ENCODE measurements around the gene HNRNPF.

Gene HNRNPF

DNA sequence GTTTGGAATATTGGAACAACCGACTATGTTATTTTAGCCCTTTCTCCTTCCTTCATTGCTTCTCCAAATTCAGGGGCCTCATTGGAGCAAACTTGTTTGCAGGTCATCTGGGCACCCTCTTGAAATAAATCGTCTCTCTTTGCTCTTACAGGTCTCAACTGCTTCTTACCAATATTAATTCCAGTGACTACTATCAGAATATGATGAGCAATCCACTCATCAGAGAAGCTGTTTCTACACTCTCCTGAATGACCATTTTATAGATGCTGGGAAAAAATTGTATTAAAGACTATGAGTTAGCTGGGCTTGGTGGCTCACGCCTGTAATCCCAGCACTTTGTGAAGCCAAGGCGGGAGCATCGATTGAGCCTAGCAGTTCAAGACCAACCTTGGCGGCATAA lies 12.5 kb upstream of the HNRNPF start:
- no peak for DNase-seq (ENCODE audit: low read depth in 2 of 2)

DNA sequence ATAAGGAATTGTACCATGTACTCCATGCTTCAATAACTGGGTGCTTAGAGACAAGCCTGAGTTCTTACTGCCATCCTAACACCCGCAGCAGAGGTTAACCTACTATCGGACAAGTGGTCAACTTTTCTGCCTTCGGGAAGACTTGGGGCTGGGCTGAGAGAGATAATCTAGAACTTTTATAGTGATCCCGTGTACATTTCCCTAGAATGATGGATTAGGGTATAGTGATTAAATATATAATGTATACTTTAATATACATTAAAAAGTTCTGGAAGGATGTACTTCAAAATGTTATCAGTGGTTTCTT lies 12.2 kb upstream of the HNRNPF start:
- DNase-seq (ENCODE audit: low read depth in 2 of 2) = no peak

DNA sequence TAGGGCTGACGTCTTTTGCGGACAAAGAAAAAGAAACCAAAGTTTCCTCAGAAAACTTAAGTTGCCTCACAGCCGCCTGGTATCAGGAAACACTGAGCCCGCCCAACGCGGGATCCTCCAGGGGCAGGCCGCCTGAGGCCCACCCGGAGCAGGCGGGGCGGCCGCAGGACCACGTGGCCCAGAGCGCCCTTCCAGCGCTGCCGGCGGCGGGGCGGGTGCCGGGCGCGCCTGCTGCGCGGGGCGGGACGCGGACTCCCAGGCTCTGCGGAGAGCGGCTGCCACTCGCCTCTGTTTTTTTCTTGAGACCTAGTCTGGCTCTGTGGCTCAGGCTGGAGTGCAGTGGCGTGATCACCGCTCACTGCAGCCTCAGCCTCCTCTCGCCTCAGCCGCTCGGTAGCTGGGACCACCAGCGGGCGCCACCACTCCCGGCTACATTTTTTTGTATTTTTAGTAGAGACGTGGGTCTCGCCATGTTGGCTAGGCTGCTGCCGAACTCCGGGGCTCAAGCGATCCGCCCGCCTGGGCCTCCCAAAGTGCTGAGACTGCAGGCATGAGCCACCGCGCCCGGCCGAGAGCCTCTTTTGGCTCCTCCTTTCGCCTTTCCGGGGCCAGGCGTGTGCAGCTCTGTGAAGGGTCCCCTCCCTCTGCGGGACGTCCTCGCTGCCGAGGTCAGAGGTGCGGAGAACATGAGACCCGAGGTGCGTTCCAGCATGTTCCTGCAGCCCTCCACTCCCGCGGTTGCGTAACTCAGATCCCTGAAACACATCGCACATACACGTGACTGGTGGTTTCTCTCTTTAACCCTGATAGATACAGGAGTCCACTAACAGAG lies 11.6 kb upstream of the HNRNPF start:
- peak; percentile 67 to 76 for DNase-seq (ENCODE audit: low read depth in 2 of 2)

DNA sequence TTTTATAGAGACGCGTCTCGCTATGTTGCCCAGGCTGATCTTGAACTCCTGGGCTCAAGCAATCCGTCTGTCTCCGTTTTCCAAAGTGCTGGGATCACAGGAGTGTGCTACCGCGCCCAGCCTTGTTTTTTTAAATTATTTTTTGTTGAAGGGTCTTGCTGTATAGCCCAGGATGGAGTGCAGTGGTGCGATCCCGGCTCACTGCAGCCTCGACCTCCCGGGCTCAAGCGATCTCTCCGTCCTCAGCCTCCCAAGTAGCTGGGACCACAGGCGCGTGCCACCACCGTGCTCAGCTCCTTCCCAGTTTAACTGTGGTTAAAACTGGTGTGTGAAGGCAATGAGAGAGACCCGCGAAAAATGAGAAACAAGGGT lies 11.0 kb upstream of the HNRNPF start:
- DNase-seq (ENCODE audit: low read depth in 2 of 2) = no peak

DNA sequence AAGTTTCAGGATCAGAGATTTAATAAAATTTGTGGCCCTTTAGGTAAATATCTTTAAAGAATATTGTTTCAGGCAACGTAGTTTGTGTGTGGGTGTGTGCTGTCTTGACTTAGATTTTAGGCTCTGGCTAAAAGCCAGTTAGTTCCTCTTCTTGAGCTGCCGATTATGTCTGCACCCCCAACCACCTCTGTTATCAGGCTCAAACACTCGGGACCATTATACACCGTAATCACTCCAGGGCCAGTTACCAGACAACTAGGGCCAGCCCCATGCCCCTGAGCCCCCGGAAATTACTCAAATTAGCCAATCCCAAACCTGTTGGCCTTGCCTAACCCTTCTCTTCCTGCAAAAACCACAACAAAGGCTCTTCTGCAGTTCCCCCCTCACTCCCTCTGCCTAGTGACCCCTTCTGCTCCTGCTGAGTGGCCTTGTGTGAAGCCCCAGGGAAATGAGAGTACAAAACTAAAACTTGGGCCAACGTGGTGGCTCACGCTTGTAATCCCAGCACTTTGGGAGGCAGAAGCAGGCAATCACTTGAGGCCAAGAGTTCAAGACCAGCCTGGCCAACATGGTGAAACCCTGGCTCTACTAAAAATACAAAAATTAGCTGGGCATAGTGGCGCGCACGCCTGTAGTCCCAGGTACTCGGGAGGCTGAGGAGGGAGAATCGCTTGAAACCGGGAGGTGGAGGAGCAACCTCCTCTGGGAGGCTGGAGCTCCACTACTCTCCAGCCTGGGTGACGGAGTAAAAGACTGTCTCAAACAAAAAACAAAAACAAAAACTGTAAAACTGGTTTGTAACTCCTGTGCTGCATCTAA lies 9.2 kb upstream of the HNRNPF start:
- DNase-seq (ENCODE audit: low read depth in 2 of 2) = no peak

DNA sequence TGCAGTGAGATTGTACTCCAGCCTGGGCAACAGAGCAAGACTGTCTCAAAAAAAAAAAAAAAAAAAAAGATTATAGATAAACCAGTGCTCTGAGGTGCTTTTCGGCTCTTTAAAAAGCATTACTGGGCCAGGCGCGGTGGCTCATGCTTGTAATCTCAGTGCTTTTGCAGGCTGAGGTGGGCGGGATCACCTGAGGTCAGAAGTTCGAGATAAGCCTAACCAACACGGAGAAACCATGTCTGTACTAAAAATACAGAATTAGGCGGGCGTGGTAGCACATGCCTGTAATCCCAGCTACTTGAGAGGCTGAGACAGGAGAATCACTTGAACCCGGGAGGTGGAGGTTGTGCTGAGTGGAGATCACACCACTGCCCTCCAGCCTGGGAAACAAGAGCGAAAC lies 6.6 kb upstream of the HNRNPF start:
- no peak for DNase-seq (ENCODE audit: low read depth in 2 of 2)

DNA sequence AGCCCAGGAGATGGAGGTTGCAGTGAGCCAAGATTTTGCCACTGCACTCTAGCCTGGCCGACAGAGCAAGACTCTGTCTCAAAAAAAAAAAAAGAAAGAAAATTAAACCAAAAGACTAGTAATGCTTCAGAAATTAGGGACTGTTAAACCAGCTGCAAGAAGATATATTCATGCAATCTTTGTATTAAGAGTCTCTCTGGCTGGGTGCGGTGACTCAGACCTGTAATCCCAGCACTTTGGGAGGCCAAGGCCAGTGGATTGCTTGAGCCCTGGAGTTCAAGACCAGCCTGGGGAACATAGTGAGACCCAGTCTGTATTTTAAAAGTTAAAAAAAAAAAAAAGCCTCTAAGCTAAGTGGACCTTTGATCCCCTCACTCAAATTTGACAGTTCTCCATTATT lies 2.5 kb upstream of the HNRNPF start:
- no peak for DNase-seq (ENCODE audit: low read depth in 2 of 2)

DNA sequence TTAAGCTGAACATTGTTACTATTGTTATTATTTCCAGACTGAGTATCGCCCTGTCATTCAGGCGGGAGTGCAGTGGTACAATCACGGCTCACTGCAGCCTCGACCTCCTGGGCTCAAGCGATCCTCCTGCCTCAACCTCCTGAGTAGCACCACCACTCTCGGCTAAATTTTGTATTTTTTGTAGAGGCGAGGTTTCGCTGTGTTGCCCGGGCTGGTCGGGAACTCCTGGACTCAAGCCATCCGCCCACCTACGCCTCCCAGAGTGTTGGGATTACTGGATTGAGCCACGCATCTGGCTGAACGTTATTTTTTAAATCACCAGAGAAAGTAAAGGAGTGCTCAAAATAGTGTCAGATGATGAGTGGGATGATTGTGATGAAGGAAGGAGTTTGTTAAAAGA lies 1.4 kb upstream of the HNRNPF start:
- no peak for DNase-seq (ENCODE audit: low read depth in 2 of 2)

DNA sequence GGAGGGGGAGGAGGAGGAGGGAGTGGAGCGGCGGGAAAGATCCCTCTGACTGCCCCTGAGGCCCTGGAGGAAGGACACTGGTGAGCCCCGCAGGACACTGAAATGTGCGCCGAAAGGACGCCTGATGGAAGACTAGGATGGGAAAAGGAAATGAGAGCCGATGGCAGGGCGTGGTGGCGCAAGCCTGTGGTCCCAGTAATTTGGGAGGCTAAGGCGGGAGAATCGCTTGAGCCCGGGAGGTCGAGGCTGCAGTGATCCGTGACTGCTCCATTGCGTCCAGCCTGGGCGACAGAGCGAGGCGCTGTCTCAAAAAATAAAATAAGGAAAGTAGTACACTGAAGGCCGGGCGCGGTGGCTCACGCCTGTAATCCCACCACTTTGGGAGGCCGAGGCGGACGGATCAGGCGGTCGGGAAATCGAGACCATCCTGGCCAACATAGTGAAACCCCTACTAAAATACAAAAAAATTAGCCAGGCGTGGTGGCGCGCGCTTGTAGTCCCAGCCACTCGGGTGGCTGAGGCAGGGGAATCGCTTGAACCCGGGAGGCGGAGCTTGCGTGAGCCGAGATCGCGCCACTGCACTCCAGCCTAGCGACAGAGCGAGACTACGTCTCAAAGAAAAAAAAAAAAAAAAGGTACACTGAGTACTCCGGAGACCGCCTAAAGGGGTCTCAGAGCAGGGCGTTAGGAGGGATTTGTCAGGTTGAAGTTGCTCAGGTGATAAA lies 561 bp upstream of the HNRNPF start:
- peak; percentile 53 to 55 for DNase-seq (ENCODE audit: low read depth in 2 of 2)

DNA sequence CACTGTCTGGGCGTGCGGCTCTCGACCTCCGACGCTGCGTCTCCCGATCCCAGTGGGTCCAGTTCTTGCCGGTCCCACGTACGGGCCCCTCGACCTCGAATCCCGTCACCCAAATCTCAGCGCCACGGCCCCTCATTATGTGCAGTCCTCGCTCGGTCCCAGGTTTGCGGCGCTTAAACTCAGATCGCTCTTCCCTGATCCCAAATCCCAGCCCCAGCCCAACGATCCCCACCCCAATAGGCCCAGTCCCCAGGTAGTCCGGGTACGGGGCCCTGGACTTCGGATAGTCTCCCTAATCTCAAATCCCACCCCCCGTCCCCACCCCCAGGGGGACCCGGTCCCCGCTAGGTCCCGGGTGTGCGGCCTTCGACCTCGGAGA lies 666 bp downstream of the HNRNPF start:
- no peak for DNase-seq (ENCODE audit: low read depth in 2 of 2)

DNA sequence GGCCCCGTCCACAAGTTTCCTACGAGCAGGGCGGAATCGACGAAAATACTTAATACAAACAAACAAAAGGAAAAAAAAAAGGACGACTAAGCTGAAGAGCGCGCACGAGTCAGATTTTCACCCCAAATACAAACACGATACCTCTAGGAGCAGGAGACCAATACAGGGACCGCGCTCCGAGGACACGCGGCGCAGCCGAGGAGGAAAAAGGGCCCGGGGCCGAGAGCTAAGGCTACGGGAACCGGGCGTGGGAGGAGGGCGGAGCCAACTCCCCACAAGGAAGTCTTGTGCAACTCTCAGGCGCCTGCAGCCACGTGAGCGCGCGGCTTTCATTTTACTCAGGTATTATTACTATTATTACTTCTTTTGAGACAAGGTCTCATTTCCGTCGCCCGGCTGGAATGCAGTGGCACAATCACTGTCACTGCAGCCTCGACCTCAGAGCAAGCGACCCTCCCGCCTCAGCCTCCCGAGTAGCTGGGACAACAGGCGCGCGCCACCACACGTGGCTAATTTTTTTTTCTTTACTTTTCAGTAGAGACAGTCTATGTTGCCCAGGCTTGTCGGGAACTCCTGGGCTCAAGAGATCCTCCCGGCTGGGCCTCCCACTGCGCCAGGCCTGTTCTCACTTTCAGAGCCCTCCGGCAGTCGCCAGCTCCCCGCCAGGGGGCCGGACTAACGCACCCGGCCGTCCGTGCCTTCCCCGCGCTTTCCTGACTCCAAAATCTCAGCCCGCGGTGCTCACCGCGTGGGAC lies 1.2 kb downstream of the HNRNPF start:
- peak; percentile 87 to 88 for DNase-seq (ENCODE audit: low read depth in 2 of 2)

DNA sequence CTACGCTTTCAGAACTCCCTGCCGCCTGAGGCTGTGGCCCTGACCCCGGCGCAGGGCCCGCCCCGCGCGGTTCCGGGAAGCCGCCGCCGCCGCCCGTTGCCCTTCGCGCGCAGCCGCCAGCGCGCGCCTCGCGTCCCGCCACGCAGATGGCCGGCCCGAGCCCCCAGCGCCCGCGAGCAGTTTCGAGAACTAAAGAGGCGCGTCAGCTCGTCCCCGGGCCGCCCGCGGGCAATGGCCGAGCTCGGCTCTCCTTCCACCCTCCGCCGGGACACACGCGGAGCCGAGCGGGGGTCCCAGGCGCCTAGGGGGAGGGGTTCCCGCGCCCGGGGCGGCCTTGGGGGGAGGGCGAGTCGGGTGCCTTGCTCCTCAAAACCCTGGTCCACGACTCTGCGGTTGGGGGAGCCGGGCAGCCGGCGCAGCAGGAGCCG lies 1.8 kb downstream of the HNRNPF start:
- DNase-seq (ENCODE audit: low read depth in 2 of 2) = no peak

DNA sequence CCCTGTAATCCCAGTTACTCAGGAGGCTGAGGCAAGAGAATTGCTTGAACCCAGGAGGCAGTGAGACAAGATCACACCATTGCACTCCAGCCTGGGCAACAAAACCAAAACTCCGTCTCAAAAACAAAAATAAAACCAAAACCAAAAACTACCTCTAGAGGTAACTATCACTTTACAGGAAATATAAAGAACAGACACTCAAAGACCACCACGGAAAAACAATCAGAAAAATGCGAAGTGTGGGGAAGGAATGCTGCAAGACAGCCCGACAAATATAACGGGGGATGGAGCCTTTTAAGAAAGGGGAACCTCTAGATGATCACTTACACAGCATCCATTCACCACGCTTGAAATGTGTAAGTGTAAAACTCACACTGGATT lies 4.3 kb downstream of the HNRNPF start:
- no peak for DNase-seq (ENCODE audit: low read depth in 2 of 2)

DNA sequence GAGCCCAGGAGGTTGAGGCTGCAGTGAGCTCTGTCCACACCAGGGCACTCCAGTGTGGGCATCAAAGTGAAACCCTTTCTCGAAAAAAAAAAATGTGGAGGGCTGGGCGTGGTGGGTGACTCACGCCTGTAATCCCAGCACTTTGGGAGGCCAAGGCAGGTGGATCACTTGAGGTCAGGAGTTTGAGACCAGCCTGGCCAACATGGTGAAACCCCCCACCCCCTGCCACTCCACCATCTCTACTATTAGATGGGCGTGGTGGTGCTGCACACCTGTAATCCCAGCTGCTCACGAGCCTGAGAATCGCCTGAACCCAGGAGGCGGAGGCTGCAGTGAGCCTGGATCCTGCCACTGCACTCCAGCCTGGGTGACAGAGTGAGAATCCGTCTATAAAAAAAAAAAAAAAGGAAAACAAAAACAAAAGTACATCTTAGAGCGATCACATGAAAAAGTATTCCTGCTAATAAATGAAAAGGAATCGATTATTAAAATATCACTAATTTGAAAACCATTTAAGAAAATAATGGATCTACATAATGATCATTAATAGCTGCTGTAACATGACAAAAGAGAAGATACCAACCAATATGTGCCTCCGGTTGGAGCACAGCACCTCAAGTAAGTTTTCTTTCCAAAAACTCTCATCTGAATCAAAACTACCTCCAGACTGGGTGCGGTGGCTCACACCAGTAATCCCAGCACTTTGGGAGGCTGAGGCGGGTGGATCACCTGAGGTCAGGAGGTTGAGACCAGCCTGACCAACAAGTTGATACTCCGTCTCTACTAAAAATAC lies 4.9 kb downstream of the HNRNPF start:
- DNase-seq (ENCODE audit: low read depth in 2 of 2) = no peak

DNA sequence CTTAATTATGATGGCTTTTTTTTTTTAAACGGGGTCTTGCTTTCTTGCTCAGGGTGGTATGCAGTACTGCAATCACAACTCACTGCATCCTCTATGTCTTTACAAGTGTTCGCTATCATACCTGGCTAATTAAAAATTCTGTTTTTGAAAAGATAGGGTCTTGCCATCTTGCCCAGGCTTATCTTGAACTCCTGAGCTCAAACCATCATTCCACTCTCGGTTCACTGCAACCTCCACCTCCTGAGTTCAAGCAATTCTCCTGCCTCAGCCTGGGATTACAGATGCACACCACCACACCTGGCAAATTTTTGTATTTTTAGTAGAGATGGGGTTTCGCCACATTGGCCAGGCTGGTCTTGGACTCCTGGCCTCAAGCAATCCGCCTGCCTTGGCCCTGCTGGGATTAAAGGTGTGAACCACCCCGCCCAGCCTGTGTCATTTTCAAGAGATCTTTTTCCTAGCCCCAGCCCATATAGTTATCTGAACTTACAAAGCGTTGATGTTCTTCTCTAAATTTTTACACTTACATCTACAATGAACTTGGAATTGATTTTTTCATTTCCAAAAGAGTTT lies 6.0 kb downstream of the HNRNPF start:
- no peak for DNase-seq (ENCODE audit: low read depth in 2 of 2)

DNA sequence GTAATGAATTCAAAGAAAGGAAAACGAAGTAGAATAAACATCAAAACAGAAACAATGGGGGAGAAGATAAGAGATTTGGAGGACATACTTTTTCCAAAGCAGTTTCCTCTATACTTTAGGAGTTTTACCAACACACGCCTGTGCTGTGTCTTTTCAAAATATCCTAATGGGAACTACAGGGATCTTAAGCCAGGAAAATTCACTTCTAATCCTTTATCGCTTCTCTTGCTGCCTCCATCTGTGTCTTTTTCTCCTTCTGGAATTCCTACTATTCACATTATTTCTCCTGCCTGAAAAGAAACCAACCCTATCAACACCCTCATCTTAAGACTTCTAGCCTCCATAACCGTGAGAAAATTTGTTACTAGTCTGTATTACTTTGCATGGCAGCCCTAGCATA lies 6.8 kb downstream of the HNRNPF start:
- no peak for DNase-seq (ENCODE audit: low read depth in 2 of 2)

DNA sequence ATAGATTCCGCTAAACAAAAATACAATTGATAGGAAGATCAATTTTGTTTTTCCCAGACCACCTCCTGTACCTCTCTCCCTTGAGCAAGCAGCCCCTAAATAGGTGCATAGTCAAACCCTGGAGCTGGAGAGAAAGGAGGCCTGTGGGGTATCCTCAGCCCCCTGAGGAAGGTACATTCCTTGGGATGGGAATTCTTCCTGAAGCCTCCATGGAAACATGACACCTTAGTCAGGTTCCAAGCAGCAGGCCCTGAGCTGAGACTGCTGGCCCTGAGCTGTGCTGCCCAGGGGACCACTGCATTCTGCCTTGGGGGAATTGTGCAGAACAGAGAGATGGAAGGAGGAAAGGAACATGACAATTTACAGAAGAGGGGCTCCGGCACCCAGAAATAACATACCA lies 7.4 kb downstream of the HNRNPF start:
- no peak for DNase-seq (ENCODE audit: low read depth in 2 of 2)

DNA sequence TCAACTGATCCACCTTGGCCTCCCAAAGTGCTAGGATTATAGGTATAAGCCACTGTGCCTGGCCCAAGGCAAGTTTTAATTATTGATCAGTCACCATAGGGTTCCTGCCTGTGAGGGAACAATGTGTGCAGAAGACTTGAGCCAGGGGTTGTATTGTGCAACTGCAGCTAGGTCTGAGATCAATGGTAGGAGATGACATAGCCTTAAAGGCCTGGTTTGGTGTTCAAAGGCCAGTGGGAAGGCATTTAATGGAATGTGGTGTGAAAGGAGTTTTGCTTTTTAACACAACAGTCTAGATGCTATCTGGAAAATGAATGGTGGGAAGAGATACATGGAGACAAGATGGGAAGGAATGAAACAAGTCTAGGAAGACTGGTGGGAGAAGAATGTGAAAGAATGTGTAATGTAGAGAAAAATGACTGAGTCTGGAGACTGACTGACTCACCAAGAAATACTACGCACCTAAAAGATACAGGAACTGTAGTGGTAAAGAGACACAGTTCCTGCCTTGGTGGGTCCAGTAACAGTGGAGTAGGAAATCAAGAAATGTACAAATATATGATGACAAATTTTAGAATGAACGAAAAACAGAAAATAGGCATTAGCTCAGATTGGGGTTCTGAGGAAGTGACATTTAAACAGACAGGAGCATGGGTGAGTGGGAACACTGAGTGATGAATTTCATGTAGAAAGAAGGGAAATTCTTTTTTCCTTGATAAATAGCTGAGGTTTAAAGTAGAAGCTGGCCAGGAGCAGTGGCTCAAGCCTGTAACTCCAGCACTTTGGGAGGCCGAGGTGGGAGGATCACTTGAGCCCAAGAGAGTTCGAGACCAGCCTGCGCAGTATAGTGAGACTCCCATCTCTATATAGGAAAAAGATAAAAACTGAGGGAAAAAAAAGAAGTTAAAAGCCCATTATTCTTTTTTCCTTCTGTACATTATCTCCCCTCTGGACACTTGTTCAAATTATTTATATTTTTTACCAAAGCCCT lies 9.4 kb downstream of the HNRNPF start:
- DNase-seq (ENCODE audit: low read depth in 2 of 2) = no peak

DNA sequence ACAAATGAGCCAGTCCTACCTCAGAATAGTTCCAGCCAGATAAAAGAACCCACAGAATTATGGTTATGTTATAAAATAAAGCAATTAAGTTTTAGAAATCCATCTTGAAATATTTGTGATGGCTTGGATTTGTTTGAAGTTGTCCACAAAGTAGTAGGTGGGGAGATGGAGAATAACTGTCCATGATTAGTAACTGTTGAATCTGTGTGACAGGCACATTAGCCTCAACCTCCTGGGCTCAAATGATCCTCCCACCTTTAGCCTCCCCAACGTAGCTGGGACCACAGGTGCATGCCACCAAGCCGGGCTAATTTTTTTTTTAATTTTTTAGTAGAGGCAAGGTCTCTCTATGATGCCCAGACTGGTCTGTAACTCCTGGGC lies 10.1 kb downstream of the HNRNPF start:
- no peak for DNase-seq (ENCODE audit: low read depth in 2 of 2)

Data from activated CD4-positive, alpha-beta T cell treated with anti-CD3 and anti-CD28 coated beads for 24 hours (primary cell).